ENCODE measurements around the gene EVA1A.

Gene EVA1A

DNA sequence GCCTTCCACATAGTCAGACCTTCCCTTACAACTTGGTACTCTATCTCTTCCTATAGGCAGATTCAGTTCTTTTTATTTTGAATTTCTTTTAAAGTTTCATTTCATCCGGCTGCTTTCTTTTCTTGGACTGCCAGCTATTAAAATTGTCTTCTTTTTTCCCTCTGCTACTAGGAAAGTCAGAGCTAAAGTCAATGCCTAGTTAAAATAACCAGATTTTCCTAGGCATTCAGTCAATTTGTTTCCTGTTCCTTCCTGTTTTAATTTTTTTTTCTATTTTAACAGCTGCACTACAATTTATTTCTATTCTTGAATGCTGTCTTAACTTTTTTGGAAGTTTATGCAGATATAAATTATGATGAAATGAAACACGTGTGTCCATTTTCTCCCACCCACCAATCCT, 84.8 kb downstream of the EVA1A start:
- no peak for TF ChIP-seq CTCF (IDR thresholded peaks at IDR 0.05)

DNA sequence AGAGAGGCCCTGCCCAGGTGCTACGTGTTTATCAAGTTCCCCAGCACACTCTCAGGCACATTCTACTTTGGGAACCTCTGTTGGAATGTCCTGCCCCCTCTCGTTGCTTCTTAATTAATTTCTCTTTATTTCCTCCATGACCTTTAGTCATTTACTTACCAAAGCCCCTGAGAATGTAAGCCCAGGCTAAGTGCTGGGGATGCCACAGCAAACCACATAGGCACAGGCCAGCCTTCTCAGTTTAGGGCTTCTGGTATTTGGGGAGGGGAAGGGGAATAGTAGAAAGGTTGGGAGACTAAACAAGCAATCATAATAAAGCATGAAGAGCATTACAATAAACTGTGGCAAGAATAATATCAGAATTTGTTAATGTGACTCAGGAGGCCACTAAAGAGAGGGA, 85.7 kb downstream of the EVA1A start:
- no peak for TF ChIP-seq CTCF (IDR thresholded peaks at IDR 0.05)

DNA sequence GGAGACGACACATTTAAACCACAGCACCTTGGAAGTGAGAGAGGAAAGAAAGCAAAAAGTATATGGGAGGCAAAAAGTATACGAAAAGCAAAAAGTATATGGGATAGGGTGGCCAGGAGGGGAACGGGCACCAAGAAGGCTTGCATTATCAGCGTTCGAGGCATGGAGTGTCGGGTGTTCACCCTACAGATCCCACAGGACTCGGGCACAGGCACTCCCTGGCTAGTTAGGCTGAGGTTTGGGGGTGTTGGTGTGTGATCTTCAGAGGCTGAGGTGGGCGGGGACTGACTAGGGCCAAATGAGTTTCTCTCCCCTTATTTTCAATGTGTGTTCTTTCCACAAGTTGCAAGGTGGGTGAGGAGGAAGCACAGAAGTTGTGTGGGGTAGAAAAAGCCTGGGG, 86.6 kb downstream of the EVA1A start:
- no peak for TF ChIP-seq CTCF (IDR thresholded peaks at IDR 0.05)

DNA sequence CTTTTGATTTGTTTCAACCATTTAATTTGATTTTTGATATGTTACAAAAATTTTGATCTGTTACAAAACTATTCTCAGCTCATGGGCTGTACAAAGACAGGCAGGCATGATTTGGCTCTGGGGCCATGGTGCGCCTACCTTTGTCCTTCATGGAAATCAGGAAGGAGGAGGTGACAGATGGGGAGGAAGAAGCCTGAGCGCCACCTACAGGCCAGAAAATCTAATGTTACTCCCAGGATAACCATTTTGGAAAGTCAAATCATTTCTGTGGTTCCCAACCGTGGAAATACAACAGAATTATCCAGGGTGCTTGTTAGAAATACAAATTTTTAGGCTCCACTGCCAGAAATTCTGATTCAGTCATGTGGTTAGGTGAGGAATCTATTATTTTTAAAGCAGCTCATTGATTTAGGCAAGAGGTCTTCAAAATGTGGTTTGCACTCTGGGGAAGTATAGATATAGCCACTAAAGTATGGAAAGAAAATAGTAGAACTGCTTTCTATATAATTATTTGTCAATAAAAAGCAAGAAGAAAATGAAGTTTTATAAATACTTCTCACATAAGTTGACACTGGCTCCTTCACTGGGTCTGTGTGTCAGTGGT, 93.9 kb downstream of the EVA1A start:
- TF ChIP-seq CTCF (IDR thresholded peaks at IDR 0.05) = peak; percentile 54; the same call in 1 of the 2 replicates

DNA sequence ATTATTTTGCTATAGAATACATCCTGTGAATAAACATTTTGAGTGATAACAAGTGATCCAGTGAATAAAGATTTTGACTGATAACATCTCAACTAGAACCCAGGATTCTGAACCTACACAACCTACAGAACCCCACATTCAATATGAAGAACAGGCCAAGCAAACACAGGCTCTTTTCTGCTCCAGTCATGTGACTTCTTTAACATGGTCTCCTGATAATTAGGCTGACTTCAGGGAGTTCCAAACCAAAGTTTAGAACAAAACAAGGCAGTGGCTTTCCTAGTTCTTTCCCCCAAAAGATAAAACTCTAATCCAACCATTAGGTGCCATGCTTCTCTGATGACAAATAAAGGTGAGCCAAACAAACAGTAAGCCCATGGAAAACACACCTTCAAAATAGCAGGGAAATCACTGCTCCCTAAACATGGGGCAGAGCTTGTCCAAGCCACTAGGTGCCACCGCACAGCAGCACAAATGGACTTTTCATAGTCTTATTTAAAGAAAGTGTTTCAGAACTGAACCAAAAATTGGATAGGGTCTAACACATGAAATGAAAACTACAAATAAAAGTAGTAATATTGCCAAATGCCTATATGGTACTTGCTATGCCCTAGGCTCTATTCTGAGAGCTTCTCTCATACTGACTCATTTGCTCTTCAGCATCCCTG, 95.3 kb downstream of the EVA1A start:
- TF ChIP-seq CTCF (IDR thresholded peaks at IDR 0.05) = no peak

DNA sequence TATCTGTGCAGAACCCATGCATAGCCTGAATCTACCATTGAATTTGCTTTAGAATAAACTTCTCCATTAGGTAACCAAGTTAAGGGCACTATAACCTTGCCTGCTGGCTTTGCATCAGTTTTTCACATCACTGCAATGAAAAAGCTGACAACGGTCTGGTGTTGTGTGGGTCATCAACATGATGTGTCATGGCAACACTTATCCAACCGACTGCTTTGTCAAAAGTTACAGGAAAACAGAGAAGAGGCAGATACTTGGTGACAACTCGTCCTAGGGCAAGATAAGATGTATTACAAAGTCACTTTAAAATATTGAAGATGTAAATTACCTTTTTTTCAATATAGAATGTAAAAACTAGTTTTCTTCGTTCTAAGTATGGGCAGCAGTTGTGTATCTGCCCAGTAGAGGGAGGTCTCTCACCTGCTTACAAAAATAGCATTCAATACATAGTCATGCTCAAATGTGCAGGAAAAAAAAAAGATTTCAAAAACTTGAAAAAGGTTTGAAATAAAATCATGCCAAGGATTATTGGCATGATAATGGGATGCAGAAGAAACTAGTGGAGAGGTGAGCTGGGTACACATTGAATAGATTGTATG, 96.3 kb downstream of the EVA1A start:
- TF ChIP-seq CTCF (IDR thresholded peaks at IDR 0.05) = peak; percentile 64

GRCh38 chr2:75462721-75463120, 98.0 kb downstream of the EVA1A start:
- TF ChIP-seq CTCF (IDR thresholded peaks at IDR 0.05) = no peak

Data from LNCAP (cell line).